Prostate gland (tissue), 2 donors: ENCODE results near the gene ASIC1. TPM values are rescaled to one million over a fixed set of nuclear protein-coding genes. Genes with fewer than 3 reads are reported as not detected.

Experiments used
- DNase-seq: peaks from one replicate; pipeline ENCODE4 v3.0.0-alpha.2; 2019; ENCODE audit warnings: low spot score
- H3K27ac ChIP-seq, 2 donors: fragments of 200-600 bp; sonication (generic); 2 replicates each; pipeline ENCODE4 v1.5.1; 2017 to 2019
- H3K27me3 ChIP-seq: fragments of 200-600 bp; sonication (generic); replicated peaks from 2 replicates; pipeline ENCODE4 v1.5.1; 2019; ENCODE audit not compliant: insufficient read depth
- H3K36me3 ChIP-seq, 2 donors: fragments of 200-600 bp; sonication (generic); 1 replicate in 1 of 2; 2 replicates in 1 of 2; pipeline versions ENCODE4 v1.5.1 to v1.8.1; 2017 to 2019
- H3K4me1 ChIP-seq: fragments of 200-600 bp; sonication (generic); replicated peaks from 2 replicates; pipeline ENCODE4 v1.5.1; 2019
- H3K4me3 ChIP-seq, 2 donors: fragments of 200-600 bp; sonication (generic); 2 replicates each; pipeline ENCODE4 v1.5.1; 2017 to 2019
- H3K9me3 ChIP-seq: fragments of 200-600 bp; sonication (generic); 2 replicates; pipeline ENCODE4 v1.5.1; 2017
- CTCF ChIP-seq, 4 experiments: fragments of 200-600 bp in 2 of 4; fragments of 450-650 bp in 2 of 4; sonication (generic) in 2 of 4; IDR thresholded peaks; 1 replicate in 3 of 4; 2 replicates in 1 of 4; pipeline ENCODE4 v1.5.1; 2016 to 2019; ENCODE audit warnings: antibody characterized with exemption in 4 of 4, mild to moderate bottlenecking in 2 of 4, moderate library complexity in 2 of 4
- POLR2A ChIP-seq: fragments of 450-650 bp; IDR thresholded peaks from one replicate; pipeline ENCODE4 v1.6.1; 2016; ENCODE audit warnings: antibody characterized with exemption, mild to moderate bottlenecking
- POLR2AphosphoS5 ChIP-seq: sonication (generic); formaldehyde crosslinking; IDR thresholded peaks from one replicate; pipeline ENCODE4 v1.6.1; 2017; ENCODE audit warnings: antibody characterized with exemption
- WGBS: methylation state at CpG from one replicate; pipeline ENCODE4 v1.1.5; 2018; 5-methylcytosine and 5-hydroxymethylcytosine counted together
- intact Hi-C: fragments of 100-400 bp; cut with DNase I; formaldehyde crosslinking; loops from one replicate; pipeline ENCODE4 v1.14.2; 2022
- total RNA-seq, 2 donors: library from RNA; depleted of rRNA; stranded (reverse); fragments of >200 nt; gene quantifications; one replicate each; pipeline ENCODE4 v1.1.0, GENCODE V29; 2016

ASIC1 gene
- total RNA-seq, 2 donors from 2014 or later, result 2.7 to 3.2 TPM

- no peak overlapping the region for H3K4me3 ChIP-seq
- H3K36me3 ChIP-seq, result no peaks in the 10 kb centered on the region
- H3K9me3 ChIP-seq, result no peaks in the 10 kb centered on the region
- no peaks in the 10 kb centered on the region for H3K4me1 ChIP-seq
- DNase-seq, result no peak
- TF ChIP-seq CTCF (IDR thresholded peaks at IDR 0.05) (no peak), POLR2A (no peak), POLR2AphosphoS5 (no peak)
- H3K27me3 ChIP-seq, result no peaks in the 10 kb centered on the region
- WGBS, result 97% methylated on average over 1 of the region's 1 CpG
- H3K27ac ChIP-seq, result no peak overlapping the region
- intact Hi-C loops, result no loop called here
Observed at GRCh38 chr12:50022903-50023302, 34.5 kb upstream of the ASIC1 start.

DNA sequence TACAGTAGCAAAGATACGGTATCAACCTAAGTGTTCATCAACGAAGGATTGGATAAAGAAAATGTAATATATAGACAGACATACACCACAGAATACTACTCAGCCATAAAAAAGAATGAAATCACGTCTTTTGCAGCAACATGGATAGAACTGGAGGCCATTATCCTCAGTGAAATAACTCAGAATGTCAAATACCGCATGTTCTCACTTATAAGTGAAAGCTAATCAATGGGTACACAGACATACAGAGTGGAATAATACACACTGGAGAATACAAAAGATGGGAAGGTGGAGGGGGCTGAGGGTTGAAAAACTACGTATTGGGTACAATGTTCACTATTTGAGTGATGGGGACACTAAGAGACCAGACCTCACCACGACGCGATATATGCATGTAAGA is 33.2 kb upstream of the ASIC1 start:
- Histone ChIP-seq H3K36me3 (no peaks in the 10 kb centered on the region), H3K4me3 (no peak overlapping the region), H3K27me3 (no peaks in the 10 kb centered on the region), H3K4me1 (no peaks in the 10 kb centered on the region), H3K27ac (no peak overlapping the region), H3K9me3 (no peaks in the 10 kb centered on the region)
- no peak for DNase-seq
- 76% methylated on average over 8 of the region's 8 CpGs for WGBS
- intact Hi-C loops, result no loop called here
- TF ChIP-seq POLR2A, result no peak
- TF ChIP-seq POLR2AphosphoS5, result no peak
- no peak for TF ChIP-seq CTCF (IDR thresholded peaks at IDR 0.05)

DNA sequence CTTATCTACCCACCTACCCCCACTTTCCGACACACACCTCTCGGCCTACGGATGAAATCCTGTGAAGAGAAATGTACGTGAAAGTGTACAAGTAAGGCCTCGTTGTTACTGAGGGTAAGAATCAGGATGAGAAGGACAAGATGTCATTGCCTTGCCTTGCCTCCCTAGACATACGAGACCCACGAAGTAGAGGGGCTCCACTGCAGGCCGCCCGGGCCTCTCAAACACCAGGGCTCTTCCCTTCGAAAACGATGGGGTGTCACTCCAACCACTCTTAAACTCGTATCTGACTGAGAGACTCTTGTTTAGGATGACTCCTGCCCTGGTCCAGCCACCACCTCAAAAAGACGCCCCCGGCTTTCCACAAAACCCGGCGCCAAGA is 32.6 kb upstream of the ASIC1 start:
- Histone ChIP-seq H3K4me3 (peak overlapping the region; percentile 54 to 74), H3K4me1 (no peaks in the 10 kb centered on the region), H3K27me3 (no peaks in the 10 kb centered on the region), H3K9me3 (no peaks in the 10 kb centered on the region), H3K27ac (peak overlapping the region; percentile 42 to 58), H3K36me3 (no peaks in the 10 kb centered on the region)
- TF ChIP-seq CTCF (IDR thresholded peaks at IDR 0.05), result no peak
- TF ChIP-seq POLR2AphosphoS5, result no peak
- TF ChIP-seq POLR2A, result no peak
- DNase-seq, result no peak
- intact Hi-C loops, result loop anchor here (5.0 kb wide), 1 partner anchor 53 kb away; no protein-coding TSS in a partner anchor
- 2% methylated on average over 16 of the region's 16 CpGs for WGBS

- H3K27ac ChIP-seq, result peak within 1 kb of the TSS; percentile 42 to 58
Observed at GRCh38 chr12:50025187-50026059, 32.0 kb upstream of the ASIC1 start, which contains the start of gene RACGAP1. Gene RACGAP1 (minus strand): TSS chr12:50025494. CDS start chr12:50016715, 8,779 bp downstream.

More at GRCh38 chr12:50025187-50026059, 32.0 kb upstream of the ASIC1 start, which contains the start of gene RACGAP1:
- 5% methylated on average over 47 of the region's 47 CpGs for whole genome bisulfite sequencing
- TF ChIP-seq CTCF (IDR thresholded peaks at IDR 0.05), result peak in 1 of 4 experiments; percentile 17
- peak; percentile 99 for TF ChIP-seq POLR2AphosphoS5
- peak; percentile 57 for TF ChIP-seq POLR2A
- DNase-seq, result peak; percentile 92
- intact Hi-C loops, result loop anchor here (5.0 kb wide), 1 partner anchor 52 kb away; no protein-coding TSS in a partner anchor
- H3K4me3 ChIP-seq, result peak within 1 kb of the TSS; percentile 54 to 74
- H3K27me3 ChIP-seq, result no peaks in the 10 kb centered on the region
- H3K9me3 ChIP-seq, result no peaks in the 10 kb centered on the region
- no peaks in the 10 kb centered on the region for H3K4me1 ChIP-seq
- no peaks in the 10 kb centered on the region for H3K36me3 ChIP-seq
